Measurements from ENCODE around the gene ACTR6. TPM values are rescaled to one million over a fixed set of nuclear protein-coding genes. Genes with fewer than 3 reads are reported as not detected.

Gene ACTR6
- total and polyA plus RNA-seq, 8 donors = 3.8 to 14.4 (median 7.0) TPM

DNA sequence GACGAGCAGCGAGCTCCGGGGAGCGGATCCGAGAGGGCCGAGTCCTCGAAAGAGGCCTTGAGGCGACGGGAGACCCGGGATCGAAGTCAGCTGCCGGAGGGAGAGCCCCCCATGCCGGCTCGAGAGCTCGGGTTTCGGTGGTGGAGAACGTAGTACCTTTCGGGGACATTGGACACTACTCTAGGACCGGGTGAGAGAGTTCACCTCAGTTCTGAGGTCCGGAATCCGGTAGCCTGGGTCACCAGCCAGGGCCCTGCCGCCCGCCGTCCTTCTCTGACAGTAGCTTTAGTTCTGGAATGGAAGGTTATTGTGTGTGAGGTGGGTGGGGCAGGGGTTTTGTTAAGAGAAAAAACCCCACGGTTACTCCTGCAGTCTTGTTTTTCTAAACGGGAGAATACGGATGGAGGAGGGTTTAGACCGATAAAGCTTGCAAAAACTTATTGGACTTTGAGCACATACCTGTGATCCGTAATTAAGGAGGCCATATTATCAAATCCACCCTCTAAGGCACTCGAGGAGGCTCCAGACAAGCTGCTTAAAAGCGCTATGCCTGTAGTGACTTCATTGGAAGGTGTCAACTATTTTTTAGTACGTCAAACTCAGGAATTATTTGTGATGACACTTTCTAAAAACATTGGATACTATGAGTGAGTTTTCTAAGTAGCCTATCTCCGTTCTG is 67.1 kb downstream of the ACTR6 start:
- Histone ChIP-seq H3K27me3 (no peaks in the 10 kb centered on the region), H3K36me3 (no peaks in the 10 kb centered on the region), H3K9me3 (no peaks in the 10 kb centered on the region), H3K4me3 (peak overlapping the region; percentile 58 to 90 (median 70)), H3K27ac (peak overlapping the region; percentile 92 to 97 (median 93)), H3K4me1 (peaks cover 4 to 23% (median 15%) of the 10 kb centered on the region in 3 donors)
- intact Hi-C loops (cut with DNase I) = no loop called here
- TF ChIP-seq, protein P1, sequence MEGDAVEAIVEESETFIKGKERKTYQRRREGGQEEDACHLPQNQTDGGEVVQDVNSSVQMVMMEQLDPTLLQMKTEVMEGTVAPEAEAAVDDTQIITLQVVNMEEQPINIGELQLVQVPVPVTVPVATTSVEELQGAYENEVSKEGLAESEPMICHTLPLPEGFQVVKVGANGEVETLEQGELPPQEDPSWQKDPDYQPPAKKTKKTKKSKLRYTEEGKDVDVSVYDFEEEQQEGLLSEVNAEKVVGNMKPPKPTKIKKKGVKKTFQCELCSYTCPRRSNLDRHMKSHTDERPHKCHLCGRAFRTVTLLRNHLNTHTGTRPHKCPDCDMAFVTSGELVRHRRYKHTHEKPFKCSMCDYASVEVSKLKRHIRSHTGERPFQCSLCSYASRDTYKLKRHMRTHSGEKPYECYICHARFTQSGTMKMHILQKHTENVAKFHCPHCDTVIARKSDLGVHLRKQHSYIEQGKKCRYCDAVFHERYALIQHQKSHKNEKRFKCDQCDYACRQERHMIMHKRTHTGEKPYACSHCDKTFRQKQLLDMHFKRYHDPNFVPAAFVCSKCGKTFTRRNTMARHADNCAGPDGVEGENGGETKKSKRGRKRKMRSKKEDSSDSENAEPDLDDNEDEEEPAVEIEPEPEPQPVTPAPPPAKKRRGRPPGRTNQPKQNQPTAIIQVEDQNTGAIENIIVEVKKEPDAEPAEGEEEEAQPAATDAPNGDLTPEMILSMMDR (IDR thresholded peaks at IDR 0.05) = no peak
- 0 to 1% methylated on average over 33 of the region's 33 CpGs for WGBS, 2 donors
- peak in 1 of 6 donors; percentile 58 for DNase-seq
- FAIRE-seq = no peak
- ATAC-seq = peak; percentile 6 to 17 (median 11)

DNA sequence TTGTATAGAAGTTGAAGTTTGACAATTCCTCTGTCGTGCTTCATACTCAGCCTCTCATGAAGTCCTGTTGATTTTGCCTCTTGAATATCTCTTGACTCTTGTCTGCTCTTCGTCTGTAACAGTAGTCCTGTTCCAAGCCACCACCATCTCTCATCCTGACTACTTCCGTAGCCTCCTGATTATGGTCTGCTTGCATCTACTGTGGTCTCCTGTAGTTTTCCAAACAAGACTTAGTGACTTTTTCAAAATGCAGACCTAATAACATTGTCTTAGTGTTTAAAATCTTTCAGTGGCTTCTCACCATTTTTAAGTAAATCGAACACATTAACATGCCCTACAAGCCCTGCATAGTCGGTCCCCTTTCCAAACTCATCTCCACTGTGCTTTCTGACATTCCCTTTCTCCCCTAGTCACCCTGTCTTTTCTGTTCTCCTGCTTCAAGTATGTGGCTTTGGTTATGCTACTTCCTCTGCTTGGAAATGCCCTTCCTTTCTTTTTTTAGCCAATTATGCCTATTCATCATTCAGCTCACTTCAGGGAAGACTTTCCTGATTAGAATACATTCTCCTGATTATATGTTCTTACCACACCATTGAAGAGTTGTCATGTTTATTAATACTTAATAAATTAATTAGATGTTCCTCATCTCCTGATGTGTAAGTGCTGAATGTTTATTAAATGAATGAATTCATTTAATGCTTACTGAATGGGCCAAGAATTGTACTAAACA is 68.4 kb downstream of the ACTR6 start:
- FAIRE-seq (no peak), DNase-seq (no peak), ATAC-seq (no peak)
- no peaks in the 10 kb centered on the region for H3K27me3 ChIP-seq
- peak overlapping the region in 2 of 4 donors; percentile 9 to 90 for H3K4me3 ChIP-seq
- TF ChIP-seq, protein P1 (IDR thresholded peaks at IDR 0.05) = no peak
- 45 to 47% methylated on average over 5 of the region's 5 CpGs for WGBS, 2 donors
- peaks cover 4 to 30% (median 15%) of the 10 kb centered on the region in 3 donors for H3K4me1 ChIP-seq
- intact Hi-C loops (cut with DNase I) = no loop called here
- no peaks in the 10 kb centered on the region for H3K36me3 ChIP-seq
- H3K27ac ChIP-seq = no peak overlapping the region
- no peaks in the 10 kb centered on the region for H3K9me3 ChIP-seq

DNA sequence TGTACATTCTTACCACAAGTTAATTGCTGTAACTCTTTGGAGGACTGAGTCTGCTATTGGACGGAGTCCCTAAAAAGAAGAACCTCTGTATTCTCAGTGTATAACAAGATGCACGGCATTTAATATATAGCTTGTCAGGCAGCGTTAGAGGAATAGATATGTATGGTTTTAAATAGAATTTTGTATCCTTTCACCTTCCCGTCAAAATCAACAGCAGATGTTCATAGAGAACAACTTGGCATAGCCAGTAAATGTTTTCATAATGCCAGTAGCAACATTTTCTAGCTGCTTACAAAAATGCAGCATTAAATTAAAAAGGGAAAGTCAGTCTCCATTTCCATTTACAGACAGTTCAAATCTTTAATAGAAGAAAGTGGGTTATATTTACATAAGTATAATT is 73.2 kb downstream of the ACTR6 start:
- Histone ChIP-seq H3K36me3 (no peaks in the 10 kb centered on the region), H3K4me3 (no peak overlapping the region), H3K27ac (no peak overlapping the region), H3K27me3 (no peaks in the 10 kb centered on the region), H3K9me3 (no peaks in the 10 kb centered on the region), H3K4me1 (peaks cover 3 to 25% (median 9%) of the 10 kb centered on the region in 3 donors)
- FAIRE-seq (no peak), ATAC-seq (no peak), DNase-seq (no peak)
- WGBS, 2 donors = 87 to 91% methylated on average over 4 of the region's 4 CpGs
- TF ChIP-seq, protein P1 (IDR thresholded peaks at IDR 0.05) = no peak
- intact Hi-C loops (cut with DNase I) = no loop called here

Small RNA genes within 50 kb of the gene (microRNA-seq; reads per million reads assigned to microRNA genes)
- 0 reads per million in 2 donors for gene MIR1827

Other genes with a start within 250 kb of the ACTR6 start
- gene ANKS1B, start 215.9 kb upstream of the ACTR6 start, total RNA-seq = 1 to 10 TPM; 1.5 to 3.2 (median 2.0) TPM
- 1 to 10 TPM in 1 of 2 donors, under 1 TPM in 1; 0.49 to 2.1 TPM for gene ANKS1B, start 215.9 kb upstream of the ACTR6 start, polyA plus RNA-seq
- gene BLTP3B, start 57.9 kb upstream of the ACTR6 start, total RNA-seq = 10 to 100 TPM in 1 of 6 donors, 1 to 10 TPM in 5; 3.6 to 10.8 (median 5.2) TPM
- gene BLTP3B, start 57.9 kb upstream of the ACTR6 start, polyA plus RNA-seq = 1 to 10 TPM; 2.0 to 5.6 TPM
- gene DEPDC4, start 66.3 kb downstream of the ACTR6 start, total RNA-seq = 1 to 10 TPM in 4 of 6 donors, under 1 TPM in 2; 0.82 to 2.2 (median 1.5) TPM
- gene DEPDC4, start 66.3 kb downstream of the ACTR6 start, polyA plus RNA-seq = under 1 TPM; 0.42 to 0.56 TPM
- 10 to 100 TPM; 13.3 to 25.0 (median 16.6) TPM for gene SCYL2, start 66.4 kb downstream of the ACTR6 start, total RNA-seq
- 10 to 100 TPM in 1 of 2 donors, 1 to 10 TPM in 1; 6.7 to 11.7 TPM for gene SCYL2, start 66.4 kb downstream of the ACTR6 start, polyA plus RNA-seq
- under 1 TPM in 2 of 6 donors, not detected in 4; 0.16 to 0.18 TPM for gene SLC17A8, start 156.3 kb downstream of the ACTR6 start, total RNA-seq
- gene SLC17A8, start 156.3 kb downstream of the ACTR6 start, polyA plus RNA-seq = not detected

Data from pancreas (tissue), 10 donors.